ENCODE measurements around the gene ABHD14A.

Gene ABHD14A

GRCh38 chr3:51957520-51958205 lies 17.2 kb upstream of the ABHD14A start:
- DNase-seq = no peak

DNA sequence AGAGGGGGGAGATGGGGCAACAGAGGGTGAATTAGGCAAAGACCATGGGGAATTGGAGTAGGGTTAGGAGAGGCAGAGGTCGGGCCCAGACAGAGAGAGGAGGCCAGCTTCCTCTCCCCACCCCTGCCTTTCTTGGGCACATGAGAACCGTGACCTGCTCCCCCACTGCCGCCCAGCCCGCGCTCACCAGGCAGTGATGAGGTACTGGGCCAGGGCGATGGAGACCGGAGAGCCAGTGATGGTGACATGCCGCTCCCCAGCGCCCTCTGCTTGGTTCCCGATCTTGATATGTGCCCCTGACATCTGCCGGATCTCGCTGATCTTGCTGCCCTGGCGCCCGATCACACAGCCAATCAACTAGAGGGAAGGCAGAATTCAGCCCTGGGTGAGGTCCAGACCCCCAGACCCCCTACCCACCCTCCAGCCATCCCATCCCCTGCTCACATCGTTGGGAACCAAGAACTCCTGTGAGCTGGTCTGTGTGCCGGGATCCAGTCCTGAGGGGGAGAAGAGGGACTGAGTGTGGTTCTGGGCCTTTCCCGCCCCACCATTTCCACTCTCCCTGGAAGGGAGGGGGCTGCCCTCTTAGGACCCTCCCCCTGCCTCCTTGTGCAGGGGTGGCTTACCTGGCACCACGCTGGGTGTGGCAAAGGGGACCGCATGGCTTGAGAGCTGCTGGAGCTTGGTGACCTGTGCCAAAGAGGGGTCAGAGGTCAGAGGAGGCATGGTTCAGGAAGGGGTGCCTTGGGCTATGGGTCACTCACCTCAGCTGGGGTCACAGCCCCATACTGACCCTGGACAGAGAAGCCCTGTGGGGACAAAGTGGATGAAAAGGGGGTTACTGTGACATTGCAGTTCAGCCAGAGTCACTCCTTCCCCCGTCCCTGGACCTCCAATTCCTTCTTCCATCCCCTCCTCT lies 16.0 kb upstream of the ABHD14A start:
- no peak for DNase-seq

DNA sequence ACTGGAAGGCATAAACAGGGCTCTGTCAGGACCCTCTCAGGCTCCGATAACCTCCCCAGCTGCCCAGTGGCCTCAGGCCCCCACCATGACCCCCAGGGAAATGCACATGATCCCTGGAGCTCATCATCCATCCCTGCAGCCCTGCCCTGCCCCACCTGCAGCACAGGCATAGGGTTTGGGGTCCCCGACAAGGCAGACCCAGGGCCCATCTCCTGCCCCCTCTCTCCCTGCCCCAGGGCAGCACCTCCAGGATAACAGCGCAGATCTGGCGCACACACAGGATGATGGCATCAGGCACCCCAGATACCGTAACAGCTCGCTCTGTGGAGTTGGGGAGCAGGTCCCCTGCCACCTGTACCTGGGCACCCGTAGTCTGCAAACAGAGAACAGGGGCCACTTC lies 15.2 kb upstream of the ABHD14A start:
- DNase-seq = no peak

DNA sequence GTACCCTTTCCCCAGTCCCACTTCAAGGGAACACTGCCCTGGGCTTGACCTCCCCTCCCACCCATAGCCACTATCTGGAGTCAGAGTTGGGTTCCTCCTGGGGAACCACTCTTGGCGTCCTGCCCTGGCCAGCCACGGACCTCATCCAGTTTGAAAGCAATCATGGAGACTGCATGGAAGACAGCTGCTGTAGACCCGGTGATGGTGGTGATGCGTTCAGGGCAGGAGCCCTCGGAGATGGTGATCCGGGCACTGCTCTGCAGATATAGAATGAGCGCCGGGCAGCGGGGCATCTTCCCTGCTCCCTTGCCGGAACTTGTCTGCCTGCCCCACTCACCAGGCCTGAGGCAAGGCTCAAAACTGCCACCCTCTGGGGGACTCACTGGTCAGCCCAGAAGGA lies 14.5 kb upstream of the ABHD14A start:
- DNase-seq = no peak

- no peak for DNase-seq
Measured at GRCh38 chr3:51961011-51961410, 13.9 kb upstream of the ABHD14A start.

DNA sequence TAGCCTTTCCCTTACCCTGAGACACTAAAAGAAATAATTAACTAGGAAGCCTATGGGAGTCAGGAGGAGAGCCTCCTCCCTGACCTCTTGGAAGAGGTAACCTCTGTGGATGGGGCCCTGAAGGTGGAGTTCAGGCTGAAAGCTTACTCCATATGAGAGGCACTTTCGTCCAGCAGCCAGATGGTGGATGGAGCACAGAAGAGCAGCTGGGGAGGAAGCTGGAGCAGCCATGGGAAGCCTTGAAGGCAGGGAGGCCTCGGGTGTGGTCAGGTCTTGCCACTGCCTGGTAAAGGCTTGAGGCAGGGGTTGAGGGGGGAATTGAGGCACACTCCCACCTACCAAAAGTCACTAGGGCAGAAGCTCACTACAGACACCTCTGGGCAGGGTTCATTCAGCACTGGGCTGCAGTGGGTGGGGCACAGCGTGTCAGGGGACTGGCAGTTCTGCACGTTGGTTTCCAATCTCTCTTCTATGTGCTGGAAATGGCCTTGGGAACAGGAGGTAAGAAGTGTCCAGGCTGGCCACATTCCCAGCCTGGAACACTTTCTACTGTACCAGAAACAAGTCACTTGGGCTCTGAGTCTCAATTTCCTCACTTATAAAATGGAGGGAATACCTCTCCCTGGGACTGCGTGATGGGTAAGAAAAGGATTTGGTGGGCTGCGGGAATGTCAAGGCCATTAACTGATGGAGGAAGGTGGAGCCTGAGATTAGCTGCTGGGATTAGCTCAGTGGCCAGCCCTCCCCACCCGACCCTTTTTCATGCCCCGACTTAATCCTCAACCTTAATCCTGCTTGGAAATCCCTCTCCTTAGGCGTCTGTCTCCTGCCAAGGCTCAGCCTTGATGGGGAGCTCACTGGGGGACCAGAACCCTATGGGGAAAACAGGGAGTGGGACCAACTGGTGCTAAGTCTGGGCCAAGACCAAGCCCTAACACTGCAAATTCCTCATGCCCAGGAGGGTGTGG lies 13.0 kb upstream of the ABHD14A start:
- DNase-seq = no peak

GRCh38 chr3:51962854-51963530 lies 11.9 kb upstream of the ABHD14A start:
- no peak for DNase-seq

DNA sequence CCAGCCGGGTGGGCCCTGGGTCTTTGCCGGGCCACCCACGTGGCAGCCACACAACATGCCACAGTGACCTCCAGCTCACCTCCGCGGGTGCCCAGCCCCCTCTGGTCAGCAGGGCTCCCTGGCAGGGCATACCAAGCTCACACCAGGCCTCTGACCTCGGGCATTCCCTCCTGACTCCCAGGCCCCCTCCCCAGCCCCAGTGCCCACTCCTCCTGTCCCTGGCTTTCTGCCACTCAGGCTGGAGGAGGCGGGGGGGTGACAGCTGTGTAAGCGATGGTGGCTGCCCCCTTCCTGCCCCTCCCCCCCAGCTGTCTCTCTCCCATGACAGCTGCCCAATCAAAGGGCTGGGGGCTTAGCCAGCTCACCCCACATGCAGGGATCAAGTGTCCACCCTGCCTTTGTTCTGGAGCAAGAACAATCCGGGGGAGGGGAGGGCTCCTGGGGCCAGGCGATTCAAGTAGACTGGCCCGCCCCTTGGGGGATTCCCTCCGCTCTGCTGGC lies 10.9 kb upstream of the ABHD14A start:
- DNase-seq = no peak

DNA sequence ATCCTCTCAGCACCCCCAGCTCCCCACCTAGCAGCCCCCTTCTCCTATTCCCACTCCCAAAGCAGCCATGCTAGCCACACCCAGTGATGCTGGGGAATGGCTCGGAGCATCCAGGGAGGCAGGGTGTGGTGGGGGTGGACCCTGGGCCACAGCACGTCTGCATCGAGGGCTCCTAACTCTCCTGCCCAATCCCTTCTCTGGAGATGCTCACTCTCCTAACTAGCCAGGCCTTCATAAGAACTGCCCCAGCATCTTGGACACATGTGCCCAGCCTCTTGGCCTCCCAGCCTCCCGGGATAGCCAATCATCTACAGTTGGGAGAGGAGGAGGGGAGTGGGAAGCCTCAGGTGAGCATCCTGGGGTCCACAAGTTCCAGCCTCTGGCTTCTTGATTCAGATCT lies 10.3 kb upstream of the ABHD14A start:
- no peak for DNase-seq

- no peak for DNase-seq
Measured at GRCh38 chr3:51966016-51966415, 8.8 kb upstream of the ABHD14A start.

- no peak for DNase-seq
Measured at GRCh38 chr3:51966486-51966885, 8.4 kb upstream of the ABHD14A start.

GRCh38 chr3:51966922-51967383 lies 7.9 kb upstream of the ABHD14A start:
- DNase-seq = no peak

DNA sequence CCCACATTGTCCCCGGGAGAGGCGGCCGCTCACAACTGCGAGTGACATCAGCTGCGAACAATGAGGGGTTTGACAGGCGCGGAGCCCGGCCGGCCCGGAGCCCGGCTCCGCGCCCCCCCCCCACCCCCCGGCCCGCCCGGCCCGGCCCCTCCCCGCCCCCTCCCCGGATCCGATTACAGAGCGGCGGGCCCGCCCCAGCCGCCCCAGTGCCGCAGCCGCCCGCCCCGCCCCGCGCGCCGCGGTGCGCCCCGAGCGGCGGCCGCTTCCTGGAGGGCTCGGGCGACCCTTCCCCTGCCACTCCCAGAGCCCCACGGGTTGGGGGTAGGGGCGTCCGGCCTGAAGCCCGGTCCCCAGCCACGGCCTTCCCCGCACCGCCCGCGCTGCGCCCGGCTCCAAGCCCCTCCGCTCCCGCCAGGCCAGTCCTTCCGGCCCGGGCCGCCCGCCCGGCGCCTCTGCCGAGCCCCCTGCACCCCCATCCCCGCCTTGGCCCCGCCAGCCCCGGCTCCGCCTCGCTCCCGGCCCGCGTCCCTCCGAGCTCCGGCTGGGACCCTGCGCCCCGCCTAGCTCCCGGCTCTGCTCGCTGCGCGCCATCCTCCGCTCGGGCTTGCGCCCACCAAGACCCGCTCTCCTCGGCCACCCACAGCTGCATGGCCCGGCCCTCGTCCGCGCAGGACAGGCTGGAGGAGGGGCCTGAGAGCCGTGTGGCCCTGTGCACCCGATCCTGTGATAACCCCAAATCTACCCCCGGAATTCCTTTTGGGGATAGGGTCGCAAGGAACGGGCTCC lies 7.3 kb upstream of the ABHD14A start, which contains the start of gene PCBP4:
Gene PCBP4, minus strand, starts transcription at position 71 of the 786 bp plus-strand sequence. CDS start 6,214 bp downstream, outside the sequence.
- DNase-seq = peak; percentile 57

DNA sequence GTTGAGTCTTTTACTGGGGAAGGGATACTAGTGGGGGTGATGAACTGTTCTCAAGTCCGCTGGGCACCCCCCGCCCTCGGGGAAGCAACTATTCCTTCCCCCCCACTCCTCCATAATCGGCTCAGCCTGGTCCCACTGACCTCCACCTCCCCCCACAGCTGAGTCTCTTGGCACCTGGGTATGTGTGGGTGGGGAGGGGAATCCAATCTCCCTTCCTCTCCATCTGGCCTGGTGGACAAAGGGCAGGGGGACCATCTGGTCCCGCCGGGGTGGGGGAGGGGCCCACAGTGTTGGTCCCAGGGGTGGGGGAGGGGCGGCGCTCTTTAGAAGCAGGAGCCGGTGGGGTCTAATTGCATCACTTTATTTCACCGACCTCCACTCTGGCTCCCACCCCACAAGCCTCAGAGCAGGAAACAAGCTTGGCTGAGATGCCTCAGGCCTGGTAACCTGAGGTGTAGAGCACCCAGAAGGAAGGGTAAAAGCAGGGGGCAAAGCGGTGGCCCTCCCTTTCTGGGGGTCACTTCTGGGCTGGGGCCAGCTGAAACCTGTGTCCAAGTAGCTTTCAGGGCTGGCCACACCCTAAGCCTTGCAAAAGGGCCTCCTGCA lies 6.6 kb upstream of the ABHD14A start:
- no peak for DNase-seq

GRCh38 chr3:51968883-51969678 lies 5.8 kb upstream of the ABHD14A start:
- no peak for DNase-seq

DNA sequence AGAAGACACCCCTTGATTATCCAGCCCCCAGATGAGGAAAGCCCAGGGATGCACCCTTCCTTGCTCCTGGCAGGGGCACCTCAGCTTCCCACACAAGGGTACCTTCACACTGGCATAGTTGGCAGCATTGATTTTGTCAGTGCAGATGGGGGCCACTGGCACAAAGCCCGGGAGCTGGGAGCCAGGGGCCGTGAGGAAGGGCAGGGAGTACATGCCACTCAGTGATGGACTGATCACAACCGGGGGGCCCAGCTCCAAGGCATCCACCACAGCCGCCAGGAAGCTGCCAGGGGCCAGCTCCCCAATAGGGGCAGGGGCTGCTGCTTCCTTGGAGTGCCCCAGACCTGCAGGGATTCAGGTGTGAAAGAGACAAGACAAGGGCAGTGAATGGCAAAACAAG lies 5.0 kb upstream of the ABHD14A start:
- DNase-seq = no peak

DNA sequence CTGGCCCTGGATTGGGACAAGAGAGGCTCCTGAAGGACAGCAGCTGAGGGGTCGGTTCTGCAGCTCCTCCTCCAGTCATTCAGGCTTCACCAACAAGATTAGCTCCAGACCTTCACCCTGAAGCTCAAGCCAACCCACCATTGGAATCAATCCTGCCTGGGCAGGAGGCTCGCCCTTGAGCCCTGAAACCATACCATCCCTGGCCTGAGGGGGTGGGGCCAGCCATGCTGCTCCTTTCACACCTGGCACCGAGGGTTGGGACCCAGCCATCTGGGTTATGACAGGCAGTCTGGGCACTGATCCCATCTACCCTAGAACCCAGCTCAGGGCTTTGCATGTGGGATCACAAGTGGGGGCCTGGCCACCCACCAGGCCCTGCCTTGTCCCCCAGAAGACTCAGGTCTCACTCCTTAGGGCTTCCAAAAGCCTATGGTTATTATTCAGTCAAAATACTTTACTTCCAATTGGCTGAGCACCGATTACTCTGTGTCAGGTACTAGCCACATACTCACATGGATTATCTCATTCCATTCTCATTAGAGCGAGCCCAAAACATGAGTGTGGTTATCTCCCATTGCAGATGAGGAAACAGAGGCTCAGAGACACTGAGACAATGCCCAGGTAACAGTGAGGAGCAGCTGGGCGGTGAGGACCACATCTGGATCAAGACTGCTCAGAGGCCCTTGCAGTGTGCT lies 4.1 kb upstream of the ABHD14A start:
- no peak for DNase-seq

DNA sequence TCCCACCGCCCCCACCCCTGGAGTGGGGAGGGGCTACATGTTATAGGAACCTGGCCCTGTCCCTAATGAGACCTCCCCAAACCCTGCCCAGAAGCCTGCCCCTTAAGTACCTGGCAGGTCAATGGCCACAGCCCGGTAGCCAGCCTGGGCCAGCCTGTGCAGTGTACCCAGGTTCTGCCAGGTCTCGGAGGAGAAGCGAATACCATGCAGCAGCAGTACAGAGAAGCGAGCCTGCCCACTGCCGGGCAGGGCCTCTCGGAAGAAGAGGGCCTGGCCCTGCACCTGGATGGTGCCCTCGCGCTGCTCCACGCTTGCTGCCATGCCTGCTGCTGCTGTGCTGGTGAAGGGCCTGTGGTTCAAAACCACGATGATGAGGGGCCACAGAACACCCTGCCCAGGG lies 3.5 kb upstream of the ABHD14A start:
- no peak for DNase-seq

GRCh38 chr3:51974277-51974962 lies 444 bp upstream of the ABHD14A start:
- no peak for DNase-seq

All from activated T-cell treated with anti-CD3 and anti-CD28 coated beads, Interleukin-2, amount 50 U/mL, for 1 hour (primary cell).